GM12801 (cell line): ENCODE measurements around the gene WDFY4.

Experiments used
- CTCF ChIP-seq: IDR thresholded peaks from one replicate; pipeline ENCODE4 v1.5.1; 2011; ENCODE audit warnings: control low read depth; ENCODE audit not compliant: insufficient read length; ENCODE audit errors: extremely low read depth

Gene WDFY4

GRCh38 chr10:48794074-48794473, 109.4 kb downstream of the WDFY4 start:
- no peak for TF ChIP-seq CTCF

- TF ChIP-seq CTCF = no peak
Observed at GRCh38 chr10:48796713-48797245, 112.1 kb downstream of the WDFY4 start.

GRCh38 chr10:48797830-48798229, 113.2 kb downstream of the WDFY4 start:
- TF ChIP-seq CTCF = no peak

- no peak for TF ChIP-seq CTCF
Observed at GRCh38 chr10:48798481-48799254, 114.0 kb downstream of the WDFY4 start.

GRCh38 chr10:48799341-48800006, 114.8 kb downstream of the WDFY4 start:
- no peak for TF ChIP-seq CTCF

GRCh38 chr10:48800007-48800675, 115.5 kb downstream of the WDFY4 start:
- no peak for TF ChIP-seq CTCF

GRCh38 chr10:48801001-48801421, 116.3 kb downstream of the WDFY4 start:
- TF ChIP-seq CTCF = no peak
